ENCODE measurements around the gene TSR3. TPM values are rescaled to one million over a fixed set of nuclear protein-coding genes. Genes with fewer than 3 reads are reported as not detected.

The TSR3 gene
- polyA plus RNA-seq, 1 of the 3 experiments (the other 2 are of a cell fraction): 87.3 TPM

- POLR2A ChIA-PET: no interaction called here
- no peak overlapping the region for H2AFZ ChIP-seq (ENCODE audit: low read depth)
- CTCF ChIA-PET: interaction anchor here (0.7 to 1.3 kb wide), 3 partner anchors 12 to 125 kb away, joined by 3 to 5 read pairs (median 3); partner anchors contain the start of gene UQCC4
These were observed 9.9 kb downstream of the TSR3 start for GRCh38 chr16:1341495-1342420.

GRCh38 chr16:1340730-1341494, 10.8 kb downstream of the TSR3 start:
- WGBS (ENCODE audit: low lambda C conversion rate): 34% methylated on average over 16 of the region's 36 CpGs
- no peak for TF ChIP-seq FOSL2 (IDR thresholded peaks at IDR 0.05; ENCODE audit: borderline replicate concordance, low read depth)
- TF ChIP-seq MAX (IDR thresholded peaks at IDR 0.05; ENCODE audit: low read depth): no peak
- no peak for TF ChIP-seq IRF3 (IDR thresholded peaks at IDR 0.05; ENCODE audit: low read depth, low read length)
- no peak for TF ChIP-seq SIN3A (IDR thresholded peaks at IDR 0.05; ENCODE audit: borderline replicate concordance, low read depth, low read length)
- no peak for TF ChIP-seq JUND (IDR thresholded peaks at IDR 0.05)
- no peak for TF ChIP-seq TAF1 (IDR thresholded peaks at IDR 0.05; ENCODE audit: borderline replicate concordance, low read depth, low read length)
- TF ChIP-seq CTCF (IDR thresholded peaks at IDR 0.05): no peak
- no peak for TF ChIP-seq POLR2AphosphoS5 (IDR thresholded peaks at IDR 0.05; ENCODE audit: low read depth, low read length)
- TF ChIP-seq NRF1 (IDR thresholded peaks at IDR 0.05; ENCODE audit: low read depth, low read length): no peak
- TF ChIP-seq MEF2A (IDR thresholded peaks at IDR 0.05; ENCODE audit: borderline replicate concordance, low read depth): no peak
- no peak for TF ChIP-seq NFIC (IDR thresholded peaks at IDR 0.05; ENCODE audit: borderline replicate concordance)
- TF ChIP-seq YY1 (IDR thresholded peaks at IDR 0.05; ENCODE audit: low read depth): no peak
- TF ChIP-seq RXRA (IDR thresholded peaks at IDR 0.05; ENCODE audit: borderline replicate concordance, low read depth): no peak

More at GRCh38 chr16:1341495-1342420, 9.9 kb downstream of the TSR3 start:
- Histone ChIP-seq H3K9ac (no peak overlapping the region), H3K27me3 (ENCODE audit: insufficient read depth) (peaks cover 21% of the 10 kb centered on the region), H3K4me2 (no peak overlapping the region), H3K9me3 (no peaks in the 10 kb centered on the region), H3K27ac (ENCODE audit: low read depth in 2 of 2, low read length in 1 of 2) (no peak overlapping the region), H3K36me3 (replicated peaks in 1 of 2; ENCODE audit: control insufficient read depth in 1 of 2, insufficient read depth in 2 of 2, low read length in 1 of 2) (no peaks in the 10 kb centered on the region), H4K20me1 (ENCODE audit: insufficient read depth) (no peaks in the 10 kb centered on the region), H3K9me2 (no peaks in the 10 kb centered on the region), H3K4me1 (ENCODE audit: control insufficient read depth in 1 of 2, insufficient read depth in 2 of 2, low read depth in 1 of 2, low read length in 1 of 2) (peaks cover 0 to 18% of the 10 kb centered on the region in 2 experiments; a peak in 1 of 4 replicates), H3K4me3 (ENCODE audit: low read depth in 2 of 2, low read length in 1 of 2) (no peak overlapping the region), H3F3A (replicated peaks; ENCODE audit: insufficient read depth) (no peaks in the 10 kb centered on the region), H3K79me2 (ENCODE audit: insufficient read depth) (no peaks in the 10 kb centered on the region)
- 58% methylated on average over 14 of the region's 39 CpGs for WGBS (ENCODE audit: low lambda C conversion rate)
- TF ChIP-seq FOSL2 (IDR thresholded peaks at IDR 0.05; ENCODE audit: borderline replicate concordance, low read depth): no peak
- TF ChIP-seq NRF1 (IDR thresholded peaks at IDR 0.05; ENCODE audit: low read depth, low read length): no peak
- no peak for TF ChIP-seq MEF2A (IDR thresholded peaks at IDR 0.05; ENCODE audit: borderline replicate concordance, low read depth)
- no peak for TF ChIP-seq USF2 (IDR thresholded peaks at IDR 0.05; ENCODE audit: borderline replicate concordance, low read depth, low read length)
- TF ChIP-seq RXRA (IDR thresholded peaks at IDR 0.05; ENCODE audit: borderline replicate concordance, low read depth): no peak
- no peak for DNase-seq

More at GRCh38 chr16:1340730-1341494, 10.8 kb downstream of the TSR3 start:
- Histone ChIP-seq H2AFZ (ENCODE audit: low read depth) (no peak overlapping the region), H4K20me1 (ENCODE audit: insufficient read depth) (no peaks in the 10 kb centered on the region), H3K9ac (no peak overlapping the region), H3K79me2 (ENCODE audit: insufficient read depth) (no peaks in the 10 kb centered on the region), H3K4me3 (ENCODE audit: low read depth in 2 of 2, low read length in 1 of 2) (no peak overlapping the region), H3K27ac (ENCODE audit: low read depth in 2 of 2, low read length in 1 of 2) (no peak overlapping the region), H3F3A (replicated peaks; ENCODE audit: insufficient read depth) (no peaks in the 10 kb centered on the region), H3K4me2 (no peak overlapping the region), H3K27me3 (ENCODE audit: insufficient read depth) (peaks cover 27% of the 10 kb centered on the region), H3K9me3 (no peaks in the 10 kb centered on the region), H3K4me1 (ENCODE audit: control insufficient read depth in 1 of 2, insufficient read depth in 2 of 2, low read depth in 1 of 2, low read length in 1 of 2) (peaks cover 0 to 22% of the 10 kb centered on the region in 2 experiments; a peak in 1 of 4 replicates), H3K36me3 (replicated peaks in 1 of 2; ENCODE audit: control insufficient read depth in 1 of 2, insufficient read depth in 2 of 2, low read length in 1 of 2) (no peaks in the 10 kb centered on the region), H3K9me2 (no peaks in the 10 kb centered on the region)
- CTCF ChIA-PET: no interaction called here
- DNase-seq: no peak
- POLR2A ChIA-PET: no interaction called here

All from SK-N-SH (cell line).